Sigmoid colon (tissue), 7 donors: Measurements from ENCODE around the gene SLC6A6. TPM values are rescaled to one million over a fixed set of nuclear protein-coding genes. Genes with fewer than 3 reads are reported as not detected.

Source experiments
- DNase-seq: peaks from one replicate; pipeline ENCODE4 v3.0.0-alpha.2; 2019
- H3K27ac ChIP-seq, 4 donors: fragments of 200-600 bp; sonication (generic); one replicate each; pipeline ENCODE4 v1.5.1; 2016 to 2019; ENCODE audit warnings: mild to moderate bottlenecking in 1 of 4
- H3K27me3 ChIP-seq, 3 donors: fragments of 200-600 bp; sonication (generic); one replicate each; pipeline ENCODE4 v1.5.1; 2019; ENCODE audit warnings: mild to moderate bottlenecking in 1 of 3
- H3K36me3 ChIP-seq, 4 donors: fragments of 200-600 bp; sonication (generic); one replicate each; pipeline ENCODE4 v1.5.1; 2016 to 2019
- H3K4me1 ChIP-seq, 4 donors: fragments of 200-600 bp; sonication (generic); one replicate each; pipeline ENCODE4 v1.5.1; 2017 to 2019
- H3K4me3 ChIP-seq, 4 donors: fragments of 200-600 bp; sonication (generic); one replicate each; pipeline ENCODE4 v1.5.1; 2017 to 2019; ENCODE audit warnings: mild to moderate bottlenecking in 2 of 4, moderate library complexity in 1 of 4
- H3K9me3 ChIP-seq, 4 donors: fragments of 200-600 bp in 3 of 4; sonication (generic) in 3 of 4; one replicate each; pipeline versions ENCODE4 v1.5.1 to v1.6.1; 2013 to 2019
- CTCF ChIP-seq, 4 experiments: fragments of 450-650 bp in 3 of 4; fragments of 200-600 bp in 1 of 4; IDR thresholded peaks; one replicate each; pipeline ENCODE4 v1.5.1; 2016 to 2019; ENCODE audit warnings: antibody characterized with exemption in 4 of 4, mild to moderate bottlenecking in 3 of 4, moderate library complexity in 2 of 4
- EP300 ChIP-seq, 4 donors: sonication (generic); formaldehyde crosslinking; IDR thresholded peaks; one replicate each; pipeline ENCODE4 v1.6.1; 2017; ENCODE audit warnings: antibody characterized with exemption in 4 of 4
- POLR2A ChIP-seq, 2 donors: fragments of 450-650 bp; IDR thresholded peaks; one replicate each; pipeline ENCODE4 v1.6.1; 2016; ENCODE audit warnings: antibody characterized with exemption in 2 of 2, mild to moderate bottlenecking in 2 of 2, moderate library complexity in 2 of 2
- POLR2AphosphoS5 ChIP-seq, 4 donors: sonication (generic); formaldehyde crosslinking; IDR thresholded peaks; one replicate each; pipeline ENCODE4 v1.6.1; 2017; ENCODE audit warnings: antibody characterized with exemption in 4 of 4
- WGBS, 2 donors: extraction: QIAGEN DNeasy Blood & Tissue Kit; methylation state at CpG; one replicate each; pipeline ENCODE4 v1.1.7; 2013; 5-methylcytosine and 5-hydroxymethylcytosine counted together
- intact Hi-C: fragments of 100-400 bp; cut with DNase I; formaldehyde crosslinking; loops from one replicate; pipeline ENCODE4 v1.15.1; 2023
- polyA plus RNA-seq, 3 donors: library from polyadenylated mRNA; stranded (reverse); fragments of 200-250 nt; gene quantifications; one replicate each; pipeline ENCODE4 v1.2.3, GENCODE V29; 2013
- total RNA-seq, 4 donors: library from RNA; depleted of rRNA; stranded (reverse); fragments of >200 nt; gene quantifications; one replicate each; pipeline ENCODE4 v1.1.0, GENCODE V29; 2016
- donor health status: healthy with polysubstance abuse.
- donor health status: Bipolar disorder and iron deficiency.
- donor health status: healthy.

The SLC6A6 gene
- total and polyA plus RNA-seq, 7 donors: 2.3 to 19.1 (median 8.4) TPM

GRCh38 chr3:14416453-14416852, 14.0 kb downstream of the SLC6A6 start:
- no peaks in the 10 kb centered on the region for H3K27me3 ChIP-seq
- no peaks in the 10 kb centered on the region for H3K9me3 ChIP-seq
- H3K4me3 ChIP-seq: no peak overlapping the region
- H3K36me3 ChIP-seq: peaks cover 0 to 7% (median 0%) of the 10 kb centered on the region in 4 donors
- 82 to 91% methylated on average over 6 of the region's 6 CpGs for WGBS, 2 donors
- intact Hi-C loops: no loop called here
- peaks cover 0 to 8% (median 0%) of the 10 kb centered on the region in 4 donors for H3K4me1 ChIP-seq
- DNase-seq: no peak
- no peak overlapping the region for H3K27ac ChIP-seq
- TF ChIP-seq POLR2A (IDR thresholded peaks at IDR 0.05) (no peak), CTCF (IDR thresholded peaks at IDR 0.05) (no peak), EP300 (IDR thresholded peaks at IDR 0.05) (no peak), POLR2AphosphoS5 (IDR thresholded peaks at IDR 0.05) (no peak)

DNA sequence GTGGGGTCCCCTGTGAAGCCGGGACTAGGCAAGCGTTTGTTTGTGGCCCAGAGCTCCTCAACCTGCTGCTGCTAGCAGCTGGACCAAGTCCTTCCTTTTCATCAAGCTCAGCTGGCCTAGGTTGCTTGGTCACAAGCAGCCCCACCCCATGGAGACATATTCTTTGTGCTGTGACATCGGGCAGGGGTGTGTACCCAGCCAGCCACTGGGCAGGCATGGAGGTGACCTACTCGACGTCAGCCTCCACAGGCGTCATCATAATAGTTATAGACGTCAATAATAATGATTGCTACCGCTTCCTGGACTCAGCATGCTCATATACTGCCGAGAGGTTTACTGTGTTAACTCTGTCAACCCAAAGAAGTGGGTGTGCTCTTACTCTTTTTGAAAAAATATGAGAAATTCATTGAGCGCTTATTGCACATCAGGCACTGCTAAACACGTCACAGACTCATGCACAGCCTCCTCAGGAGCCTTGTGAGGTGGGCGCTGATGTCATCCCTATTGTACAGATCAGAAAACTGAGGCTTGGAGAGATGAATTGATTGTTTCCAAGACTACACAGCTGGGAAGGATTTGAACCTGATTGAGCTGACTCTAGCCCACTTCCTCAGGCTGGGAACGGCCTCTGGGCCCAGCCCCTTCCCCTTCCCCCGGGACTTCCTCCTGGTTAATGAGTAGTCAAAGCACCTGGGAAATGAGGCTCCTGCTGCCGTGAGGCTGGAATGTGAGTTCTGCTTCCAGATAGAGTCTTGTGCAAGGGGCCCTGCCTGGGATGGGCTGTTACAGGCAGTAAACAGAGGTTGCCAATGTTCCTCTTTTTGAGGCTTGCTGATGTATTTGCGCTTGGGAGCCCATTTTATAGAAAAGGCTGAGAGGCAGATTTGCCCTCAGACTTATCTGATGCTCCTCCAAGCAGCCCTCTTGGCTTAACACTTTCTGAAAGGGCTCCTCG, 16.2 kb downstream of the SLC6A6 start:
- intact Hi-C loops: no loop called here

GRCh38 chr3:14422016-14422963, 19.9 kb downstream of the SLC6A6 start:
- H3K9me3 ChIP-seq: no peaks in the 10 kb centered on the region
- WGBS, 2 donors: 95 to 96% methylated on average over 14 of the region's 14 CpGs

More for the DNA sequence above, 16.2 kb downstream of the SLC6A6 start:
- Histone ChIP-seq H3K4me3 (no peak overlapping the region), H3K36me3 (peaks cover 0 to 7% (median 0%) of the 10 kb centered on the region in 4 donors), H3K27me3 (no peaks in the 10 kb centered on the region), H3K4me1 (peaks cover 0 to 5% (median 0%) of the 10 kb centered on the region in 4 donors), H3K9me3 (no peaks in the 10 kb centered on the region), H3K27ac (no peak overlapping the region)
- 32 to 72% methylated on average over 17 of the region's 17 CpGs for WGBS, 2 donors
- DNase-seq: no peak
- TF ChIP-seq POLR2A (IDR thresholded peaks at IDR 0.05): no peak
- no peak for TF ChIP-seq CTCF (IDR thresholded peaks at IDR 0.05)
- TF ChIP-seq POLR2AphosphoS5 (IDR thresholded peaks at IDR 0.05): no peak
- TF ChIP-seq EP300 (IDR thresholded peaks at IDR 0.05): no peak

More at GRCh38 chr3:14422016-14422963, 19.9 kb downstream of the SLC6A6 start:
- TF ChIP-seq POLR2AphosphoS5 (IDR thresholded peaks at IDR 0.05) (no peak), CTCF (IDR thresholded peaks at IDR 0.05) (no peak), POLR2A (IDR thresholded peaks at IDR 0.05) (no peak), EP300 (IDR thresholded peaks at IDR 0.05) (no peak)
- peaks cover 0 to 7% (median 0%) of the 10 kb centered on the region in 4 donors for H3K36me3 ChIP-seq
- no peaks in the 10 kb centered on the region for H3K27me3 ChIP-seq
- intact Hi-C loops: no loop called here
- H3K4me3 ChIP-seq: no peak overlapping the region
- DNase-seq: no peak
- peaks cover 0 to 15% (median 9%) of the 10 kb centered on the region in 4 donors for H3K4me1 ChIP-seq
- H3K27ac ChIP-seq: no peak overlapping the region
